HG02852 (cell line): Measurements from ENCODE around the gene SNRPD3.
"Not testable (repeated sequence)": the region's sequence is repeated elsewhere in the genome, so short reads cannot be mapped to it uniquely, and the experiment has no call there.

ENCODE experiments used
- ATAC-seq: cut with Tn5 transposase; IDR thresholded peaks from one replicate; pipeline ENCODE4 v1.9.1; 2021; ENCODE audit warnings: mild to moderate bottlenecking, moderate library complexity; ENCODE audit not compliant: unreplicated experiment

The SNRPD3 gene

DNA sequence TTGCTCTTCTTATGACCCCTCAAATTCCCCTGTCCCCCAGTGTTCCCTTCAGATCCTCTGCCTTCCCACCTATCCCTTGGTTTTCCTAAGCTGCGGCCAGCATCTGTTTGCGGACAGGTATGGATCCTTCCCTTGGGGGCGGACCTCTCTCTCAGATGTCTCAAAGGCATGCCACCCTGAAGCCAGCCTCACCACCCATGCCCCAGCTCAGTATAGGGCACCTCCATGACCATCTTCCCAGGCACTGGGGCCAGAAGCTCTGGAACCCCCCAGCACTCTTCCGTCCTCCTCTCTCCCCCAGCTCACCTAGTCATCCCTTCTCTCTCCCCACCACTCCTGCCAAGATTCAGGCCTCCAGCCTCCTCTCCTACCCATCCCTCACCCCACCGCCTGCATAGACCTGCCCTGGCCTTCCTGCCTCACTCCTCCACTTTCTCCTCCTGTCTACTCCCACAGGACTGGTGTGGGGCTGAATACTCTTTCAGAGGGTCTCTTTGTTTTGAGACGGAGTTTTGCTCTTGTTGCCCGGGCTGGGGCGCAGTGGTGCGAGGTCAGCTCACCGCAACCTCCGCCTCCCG lies 34.9 kb downstream of the SNRPD3 start:
- no peak for ATAC-seq

DNA sequence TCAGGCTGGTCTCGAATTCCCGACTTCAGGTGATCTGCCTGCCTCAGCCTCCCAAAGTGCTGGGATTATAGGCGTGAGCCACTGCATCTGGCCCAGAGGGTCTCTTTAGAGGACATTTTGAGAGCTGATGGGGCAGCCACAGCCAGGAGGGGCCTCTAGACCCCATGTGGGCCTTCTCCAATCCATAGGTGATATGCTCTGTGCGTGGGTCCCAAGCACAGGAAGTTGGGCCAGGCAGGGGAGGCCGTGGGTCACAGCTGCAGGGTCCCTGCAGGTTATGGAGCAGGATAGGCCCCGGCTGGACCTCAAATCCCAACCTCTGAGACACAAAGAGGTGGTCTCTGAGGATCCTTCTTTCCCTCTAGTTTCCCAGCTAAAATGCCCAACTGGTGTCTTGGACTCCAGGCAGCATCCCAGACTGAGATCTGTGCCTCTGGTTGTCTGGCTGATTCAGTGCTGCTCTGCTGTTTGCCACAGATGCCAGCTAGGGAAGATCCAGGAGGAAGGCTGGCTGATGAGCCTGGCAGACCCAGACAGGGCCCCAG lies 35.6 kb downstream of the SNRPD3 start:
- no peak for ATAC-seq

DNA sequence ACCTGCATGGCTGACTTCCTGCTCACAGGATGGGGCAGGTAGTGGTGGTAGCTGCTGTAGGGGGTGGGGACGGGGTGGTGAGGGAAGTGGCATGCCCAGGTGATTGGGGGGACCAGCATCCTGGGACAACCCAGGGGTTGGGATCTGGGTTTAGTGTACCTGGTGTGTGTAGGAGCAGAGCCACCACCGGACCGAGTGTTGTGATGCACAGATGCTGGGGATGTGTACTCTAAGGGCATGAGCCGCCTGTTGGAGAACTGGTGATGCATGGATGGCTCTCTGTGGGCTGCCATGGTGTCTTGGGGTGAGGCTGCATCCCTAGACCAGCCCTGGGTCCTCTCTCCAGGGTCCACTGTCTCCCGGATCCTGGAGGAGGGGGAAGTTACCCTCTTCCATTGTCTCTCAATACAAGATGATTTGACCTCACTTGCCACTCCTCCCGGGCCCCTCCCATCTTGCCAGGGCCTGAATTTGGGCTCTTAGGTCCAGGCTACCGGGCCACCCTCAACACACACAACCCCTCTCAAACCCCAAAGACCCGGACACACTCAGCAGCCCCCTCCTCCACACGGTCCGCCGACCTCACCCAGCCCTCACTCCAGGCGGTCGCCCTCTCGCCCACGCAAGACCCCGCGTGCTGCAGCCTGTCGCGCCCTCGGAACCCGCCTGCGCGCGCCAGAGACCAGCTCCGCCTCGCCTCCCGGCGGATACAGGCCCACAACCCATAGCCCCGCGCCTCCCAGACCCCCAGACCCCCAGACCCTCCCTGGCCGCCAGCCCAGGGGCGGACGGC lies 36.5 kb downstream of the SNRPD3 start:
- no peak for ATAC-seq

DNA sequence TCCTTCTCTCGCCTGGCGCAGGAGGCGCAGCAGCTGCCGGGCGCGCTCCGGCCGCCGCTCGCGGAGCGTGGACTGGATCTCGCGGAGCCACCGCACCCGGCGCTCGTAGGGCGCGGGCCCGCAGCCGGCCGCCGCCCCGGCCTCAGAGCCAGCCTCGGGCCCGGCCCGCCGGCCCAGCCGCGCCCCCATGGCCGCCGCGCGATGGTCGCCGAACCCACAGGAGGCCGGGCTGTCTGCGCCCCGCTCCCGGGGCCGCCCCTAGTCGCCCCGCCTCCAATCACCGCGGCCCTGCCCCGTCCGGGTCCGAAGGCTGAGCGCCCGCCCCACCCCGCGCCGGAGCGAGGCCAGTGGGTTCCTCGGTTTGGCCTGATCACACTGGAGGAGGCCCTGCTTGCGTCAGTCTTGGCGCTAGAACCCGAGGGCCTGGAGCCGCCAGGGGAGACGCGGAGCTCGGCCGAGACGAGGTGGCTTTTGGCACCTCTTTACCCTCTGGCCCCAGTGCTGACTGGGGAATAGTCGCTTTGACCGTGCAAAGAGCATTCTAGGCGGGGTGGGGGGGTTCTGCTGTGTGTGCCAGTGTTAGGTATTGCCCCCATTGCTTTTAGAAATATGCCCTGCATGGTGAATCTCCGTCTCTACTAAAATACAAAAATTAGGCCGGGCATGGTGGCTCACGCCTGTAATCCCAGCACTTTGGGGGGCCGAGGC lies 37.2 kb downstream of the SNRPD3 start, which contains the start of gene LRRC75B:
LRRC75B (minus strand) TSS at position 223 of the 708 bp plus-strand sequence; CDS start at position 189, 34 bp downstream.
- ATAC-seq, result peak; percentile 80

DNA sequence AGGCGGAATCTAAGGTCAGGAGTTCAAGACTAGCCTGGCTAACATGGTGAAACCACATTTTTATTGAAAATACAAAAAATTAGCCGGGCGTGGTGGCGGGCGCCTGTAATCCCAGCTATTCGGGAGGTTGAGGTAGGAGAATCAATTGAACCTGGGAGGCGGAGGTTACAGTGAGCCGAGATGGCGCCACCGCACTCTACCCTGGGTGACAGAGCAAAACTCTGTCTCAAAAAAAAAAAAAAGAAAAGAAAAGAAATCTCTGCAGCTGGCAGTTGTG lies 37.7 kb downstream of the SNRPD3 start:
- ATAC-seq, result not testable (repeated sequence)

DNA sequence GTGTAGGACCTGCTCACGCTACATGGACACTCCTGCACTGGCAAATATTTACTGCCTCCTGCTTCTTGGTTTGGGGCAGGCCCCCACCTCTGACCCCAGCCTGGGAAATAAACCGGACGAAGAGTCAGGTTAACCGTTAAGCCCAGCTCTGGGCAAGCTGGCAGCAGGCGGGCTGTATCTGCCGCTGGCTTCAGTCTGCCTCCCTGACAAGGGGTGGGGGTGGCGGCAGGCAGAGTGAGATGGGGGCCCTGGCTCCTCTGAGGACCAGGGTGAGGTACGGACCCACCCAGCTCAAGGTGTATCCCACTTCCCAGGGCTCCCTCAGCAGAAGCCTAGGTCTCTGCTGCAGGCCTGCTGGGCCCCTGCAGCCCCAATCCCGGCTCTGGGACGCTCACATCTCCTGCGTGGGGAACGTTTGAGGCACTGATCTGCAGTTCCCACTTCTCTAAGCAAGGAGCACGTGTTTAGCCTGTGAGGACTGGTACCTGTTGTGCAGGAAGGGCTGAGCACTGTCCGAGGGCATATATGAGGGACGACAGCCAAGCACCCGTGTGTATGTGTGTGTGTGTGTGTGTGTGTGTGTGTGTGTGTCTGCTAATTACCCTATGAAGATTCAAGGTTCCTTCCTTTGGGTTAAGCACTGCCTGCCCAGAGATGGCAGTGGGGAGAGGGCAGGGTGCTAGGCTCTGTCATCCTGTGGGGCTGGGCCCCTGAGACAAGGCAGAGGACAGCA lies 38.2 kb downstream of the SNRPD3 start:
- ATAC-seq, result no peak

DNA sequence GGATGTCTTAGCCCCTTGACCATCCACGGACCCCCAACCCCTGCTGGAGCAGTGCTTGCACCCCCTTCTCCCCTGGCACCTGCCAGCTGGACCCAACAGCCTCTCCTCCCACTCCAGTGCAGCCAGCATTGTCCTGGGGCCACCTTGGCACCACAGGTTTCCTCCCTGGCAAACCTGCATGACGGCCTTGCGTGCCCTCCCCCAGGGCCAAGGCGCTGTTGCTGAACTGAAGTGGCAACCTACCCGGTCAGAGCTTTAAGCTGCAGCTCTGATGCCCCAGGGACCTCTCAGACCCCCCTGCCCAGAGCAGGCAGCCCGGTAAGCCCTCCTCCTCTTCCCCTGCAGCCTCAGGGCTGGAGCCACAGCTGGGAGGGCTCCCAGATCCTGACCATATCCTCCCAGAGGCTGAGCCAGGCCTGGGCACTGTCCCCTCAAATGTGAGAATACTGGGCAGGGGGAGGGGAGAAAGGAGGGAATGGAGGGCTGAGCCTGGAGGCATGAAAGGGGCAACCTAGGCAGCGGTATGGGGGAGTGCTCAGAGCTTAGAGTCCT lies 38.8 kb downstream of the SNRPD3 start:
- ATAC-seq, result no peak

DNA sequence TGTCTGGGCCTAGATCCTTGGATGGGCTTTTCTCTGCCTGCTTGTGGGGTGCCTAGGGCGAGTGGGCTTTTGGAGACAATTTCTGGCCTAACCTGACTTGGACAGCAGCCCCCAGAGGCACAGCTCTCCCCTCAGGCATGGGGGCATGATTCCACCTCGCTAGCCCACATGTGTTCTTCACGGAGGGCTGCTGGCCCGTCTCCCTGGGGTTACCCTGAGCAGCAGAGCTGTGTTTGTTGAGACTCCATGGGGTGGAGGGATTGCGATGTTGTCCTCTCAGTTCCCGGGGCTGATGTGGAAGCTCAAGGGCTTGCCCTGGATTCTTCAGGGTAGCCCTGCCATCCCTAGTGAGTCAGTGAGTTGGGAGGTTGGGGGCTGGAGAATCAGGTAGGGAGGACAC lies 39.4 kb downstream of the SNRPD3 start:
- ATAC-seq, result no peak

DNA sequence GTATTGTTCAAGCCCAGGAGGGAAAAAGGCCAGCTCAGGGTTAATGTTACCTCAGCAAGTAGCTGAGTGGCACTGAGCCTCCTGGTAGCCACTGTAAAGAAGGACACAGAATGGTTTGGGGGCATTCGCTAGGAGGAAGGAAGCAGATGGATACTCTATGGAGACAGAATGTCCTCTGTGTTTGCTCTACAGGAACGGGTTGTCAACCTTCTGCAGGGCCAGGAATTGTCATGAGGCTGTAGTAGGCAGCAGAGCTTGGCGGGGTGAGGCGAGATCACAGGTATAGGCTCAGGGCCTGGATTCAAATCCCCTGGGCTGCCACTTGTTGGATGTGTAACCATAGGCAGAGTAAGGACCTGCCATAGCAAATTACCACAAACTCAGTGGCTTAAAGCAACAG lies 40.1 kb downstream of the SNRPD3 start:
- no peak for ATAC-seq

DNA sequence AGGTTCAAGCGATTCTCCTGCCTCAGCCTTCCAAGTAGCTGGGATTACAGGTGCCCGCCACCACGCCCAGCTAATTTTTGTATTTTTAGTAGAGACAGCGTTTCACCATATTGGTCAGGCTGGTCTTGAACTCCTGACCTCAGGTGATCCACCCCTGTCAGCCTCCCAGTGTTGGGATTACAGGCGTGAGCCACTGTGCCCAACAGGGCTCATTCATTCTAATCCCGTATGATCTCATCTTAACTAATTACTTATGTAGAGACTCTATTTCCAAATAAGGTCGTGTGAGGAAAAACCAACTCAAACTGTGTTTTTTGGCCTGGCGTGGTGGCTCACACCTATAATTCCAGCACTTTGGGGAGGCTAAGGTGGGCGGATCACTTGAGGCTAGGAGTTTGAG lies 41.3 kb downstream of the SNRPD3 start:
- ATAC-seq, result not testable (repeated sequence)

DNA sequence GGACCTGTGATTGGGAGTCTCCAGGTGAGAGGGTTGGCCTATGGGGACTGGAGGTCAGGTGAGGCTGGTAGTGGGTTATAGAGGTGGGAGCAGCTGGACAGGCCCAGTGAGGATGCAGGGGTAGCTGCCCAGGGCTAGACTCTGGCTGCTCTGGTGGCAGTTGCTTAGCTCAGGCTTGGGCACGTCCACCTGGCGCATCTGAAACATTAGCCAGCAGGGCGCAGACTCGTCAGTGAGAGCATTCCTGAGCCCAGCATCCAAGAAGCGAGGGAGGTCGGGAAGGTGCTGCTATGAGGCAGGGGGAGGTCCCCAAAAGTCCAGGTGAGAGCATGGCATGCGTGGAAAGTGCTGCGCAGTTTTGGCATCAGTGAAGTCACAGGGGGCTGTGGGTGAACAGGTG lies 43.7 kb downstream of the SNRPD3 start:
- ATAC-seq, result no peak

DNA sequence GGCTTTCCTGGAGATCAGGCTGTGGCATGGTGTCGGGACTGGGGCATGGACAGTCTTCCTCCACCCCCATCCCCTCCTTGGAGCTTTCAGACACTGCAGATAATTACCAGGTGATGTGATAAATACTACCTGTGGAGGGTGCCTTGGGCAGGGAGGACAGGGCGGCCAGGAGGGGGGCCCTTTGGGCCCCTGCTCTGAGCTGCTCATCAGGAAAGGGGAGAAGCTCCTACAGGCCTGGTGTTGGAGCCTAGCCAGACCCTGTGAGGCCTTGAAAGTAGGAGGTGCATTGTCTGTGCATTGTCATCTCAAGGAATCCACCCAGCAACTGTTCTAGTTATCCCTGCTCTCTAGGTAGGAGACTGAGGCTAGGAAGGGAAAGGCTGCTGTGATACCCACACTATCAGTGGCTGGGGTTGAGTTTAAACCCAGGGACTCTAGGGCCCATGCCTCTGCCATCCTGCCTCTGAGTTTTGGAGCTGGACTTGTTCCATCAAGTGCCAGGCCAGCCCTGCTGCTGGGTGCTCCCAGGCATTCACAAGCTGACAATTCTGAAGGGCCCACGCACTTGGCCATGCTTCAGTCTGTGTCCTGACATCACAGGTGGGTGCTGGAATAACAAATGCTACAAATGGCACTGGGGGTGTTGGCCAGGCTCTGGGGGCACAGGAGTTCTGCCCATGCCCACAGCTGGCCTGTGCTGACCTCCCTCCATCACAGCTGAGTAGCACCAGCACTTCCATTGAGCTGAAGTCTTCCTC lies 44.3 kb downstream of the SNRPD3 start:
- not testable (repeated sequence) for ATAC-seq

DNA sequence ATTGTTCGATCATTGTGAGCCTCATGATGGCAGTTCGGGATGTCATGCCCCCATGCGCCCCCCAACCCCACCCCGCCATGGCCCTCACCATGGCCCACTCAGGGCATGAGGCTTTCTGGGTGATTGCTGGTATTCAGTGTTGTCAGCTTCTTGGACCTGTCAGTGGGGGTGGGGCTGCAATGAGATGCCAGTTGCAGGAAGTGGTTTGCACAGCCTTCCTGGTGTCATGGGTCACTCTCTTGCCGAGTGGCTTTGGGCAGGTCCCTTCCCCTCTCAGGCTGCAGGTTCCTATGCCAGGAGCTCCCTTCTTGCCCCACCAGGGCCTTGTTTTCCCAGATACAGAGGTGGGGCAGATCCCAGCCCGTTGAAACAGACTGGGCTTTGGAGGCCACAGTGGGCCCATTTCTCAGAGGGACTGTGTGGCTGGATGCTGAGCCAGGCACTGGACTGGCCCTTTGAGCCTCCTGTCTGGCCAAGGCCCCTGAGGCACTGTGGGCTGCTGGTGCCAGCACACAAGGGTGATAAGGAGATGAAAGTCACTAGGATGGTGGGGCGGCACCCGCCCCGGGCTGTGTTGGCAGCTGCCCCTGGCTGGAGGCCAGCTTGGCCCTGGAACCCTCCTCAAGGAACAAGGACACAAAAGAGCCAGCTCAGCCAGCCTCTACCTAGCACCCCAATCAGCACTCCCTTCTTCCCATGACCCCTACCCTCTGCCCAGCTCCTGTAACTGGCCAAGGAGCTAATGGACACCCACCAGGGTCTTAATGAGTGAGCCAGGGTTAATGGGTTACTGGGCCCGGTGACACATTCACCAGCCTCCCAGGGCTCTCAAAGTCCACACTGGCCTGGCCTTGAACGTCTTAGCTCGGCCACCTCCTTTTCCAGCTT lies 45.7 kb downstream of the SNRPD3 start:
- no peak for ATAC-seq

DNA sequence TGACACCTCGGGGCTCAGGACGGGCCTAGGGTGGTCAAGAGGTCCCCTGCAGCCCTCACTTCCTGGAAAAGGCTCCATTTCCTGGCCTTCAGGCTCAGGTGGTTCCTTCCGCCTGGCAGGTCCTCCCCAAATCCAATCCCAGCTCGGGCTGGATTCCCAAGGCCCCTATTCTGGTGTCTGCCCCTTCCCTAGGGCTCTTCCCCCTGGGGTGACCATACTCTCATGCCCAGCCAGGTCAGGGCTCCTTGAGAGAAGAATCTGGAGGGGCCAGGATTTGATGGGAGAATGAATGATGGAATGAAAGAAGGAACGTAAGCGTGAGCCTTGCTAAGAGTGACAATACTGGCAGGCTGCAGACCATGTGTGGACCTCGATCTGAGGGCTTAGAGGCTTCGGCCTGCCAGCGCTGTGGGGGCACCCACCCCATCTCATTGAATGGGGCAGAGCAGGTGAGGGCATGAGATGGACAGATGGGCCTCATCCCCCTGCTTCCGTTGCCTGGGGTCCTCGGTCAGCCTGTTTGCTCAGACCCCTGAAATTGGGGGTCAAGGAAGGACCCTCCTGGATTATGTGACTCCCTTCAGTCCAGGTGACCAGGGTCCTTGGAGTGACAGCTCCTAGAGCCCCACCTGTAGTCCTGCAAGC lies 46.4 kb downstream of the SNRPD3 start:
- ATAC-seq, result not testable (repeated sequence)

DNA sequence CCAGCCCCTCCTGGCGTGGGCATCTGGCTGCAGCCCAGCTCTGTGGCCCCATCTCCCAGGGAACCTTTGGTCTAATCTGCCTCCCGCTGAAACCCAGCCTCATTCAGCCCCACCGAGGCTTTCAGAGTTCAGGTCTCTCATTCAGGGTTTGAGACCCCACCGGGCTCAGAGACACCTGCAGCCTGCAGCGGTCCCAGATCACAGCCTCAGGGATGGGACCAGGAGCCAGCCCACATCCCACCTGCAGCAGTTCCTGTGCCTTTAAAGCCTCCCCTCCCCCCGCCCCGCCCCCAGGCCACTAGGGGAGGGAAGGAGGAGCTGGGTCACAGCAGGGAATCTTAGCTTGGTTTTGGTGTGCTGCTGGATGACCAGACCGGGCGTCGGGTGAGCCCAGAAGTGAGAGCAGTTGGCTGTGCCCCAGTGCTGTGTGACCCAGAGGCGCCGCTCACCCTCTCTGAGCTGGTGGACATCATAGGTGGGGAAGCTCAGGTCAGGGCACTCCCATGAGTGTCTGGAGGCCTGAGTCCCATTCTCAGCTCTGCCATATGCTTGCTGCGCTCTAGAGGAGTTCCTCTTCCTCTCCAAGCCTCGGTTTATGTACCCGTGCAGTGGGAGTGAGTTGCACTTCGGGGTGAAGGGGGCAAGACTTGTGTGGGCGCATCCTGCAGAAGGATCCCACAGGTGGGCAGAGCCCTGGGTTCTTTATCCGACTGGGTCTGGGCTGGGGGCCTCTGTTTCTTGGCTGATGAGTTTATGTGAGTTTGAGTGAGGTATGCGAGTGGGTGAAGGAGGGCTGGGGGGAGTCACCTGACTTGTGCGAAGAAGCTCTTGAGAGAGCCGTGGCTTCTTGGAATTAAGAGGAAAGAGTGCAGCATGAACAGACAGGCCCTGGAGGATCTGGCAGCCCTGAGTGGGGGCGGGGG lies 47.3 kb downstream of the SNRPD3 start, which contains the start of gene GGT1:
GGT1 (plus strand) TSS at position 347 of the 923 bp plus-strand sequence. CDS start 7,889 bp downstream, outside the sequence.
- not testable (repeated sequence) for ATAC-seq

DNA sequence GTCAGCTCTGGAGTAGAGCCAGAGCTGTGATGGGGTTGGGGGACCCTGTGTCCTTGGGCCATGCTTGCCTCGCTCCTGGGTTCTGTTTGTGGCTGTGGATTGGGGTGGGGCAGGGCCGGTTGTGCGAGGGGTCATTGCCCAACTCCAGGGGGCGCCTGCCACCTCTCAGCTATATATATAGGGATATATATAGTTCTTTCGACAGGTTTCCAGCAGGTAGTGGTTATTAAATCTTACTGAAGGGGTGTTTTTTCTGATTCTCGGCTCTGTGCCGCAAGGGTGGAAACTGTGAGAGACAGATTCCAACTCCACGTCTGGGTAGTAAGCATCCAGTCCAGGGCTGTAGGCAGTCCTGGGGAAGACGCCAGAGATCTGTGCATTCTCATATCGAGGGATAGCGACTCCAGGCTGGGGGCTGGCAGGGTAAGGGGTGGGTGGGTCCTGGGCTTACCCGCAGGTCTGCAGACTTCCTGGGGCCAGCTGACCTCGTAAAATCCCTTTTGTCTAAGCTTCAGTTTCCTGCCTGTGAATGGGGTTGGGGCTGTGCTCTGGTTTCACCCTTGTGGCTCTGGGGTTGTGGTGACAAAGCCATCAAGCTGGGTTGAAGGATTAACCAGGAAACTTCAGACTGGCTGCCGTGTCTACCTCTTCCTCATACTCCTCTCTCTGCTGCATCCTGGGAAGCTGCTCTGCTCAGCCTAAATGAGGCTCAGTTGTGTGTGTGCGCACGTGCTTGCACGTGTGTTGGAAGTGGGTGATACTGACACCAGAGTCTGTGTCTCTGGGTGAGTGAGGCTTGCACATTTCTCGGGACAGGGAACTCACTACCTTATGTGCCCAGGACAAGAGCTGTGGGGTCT lies 48.2 kb downstream of the SNRPD3 start:
- ATAC-seq, result not testable (repeated sequence)
